Subcutaneous adipose tissue (tissue), 4 donors: ENCODE results near the gene ZNF396. TPM values are rescaled to one million over a fixed set of nuclear protein-coding genes. Genes with fewer than 3 reads are reported as not detected.

Source experiments
- CTCF ChIP-seq: fragments of 450-650 bp; IDR thresholded peaks from one replicate; pipeline ENCODE4 v1.5.1; 2016; ENCODE audit warnings: low read depth, mild to moderate bottlenecking, control low read depth, antibody characterized with exemption, moderate library complexity
- total RNA-seq, 4 donors: library from RNA; depleted of rRNA; stranded (reverse); fragments of >200 nt; gene quantifications; one replicate each; pipeline ENCODE4 v1.1.0, GENCODE V29; 2016

ZNF396 gene
- total RNA-seq, 4 donors from 2014 or later = 1.5 to 4.2 (median 2.5) TPM

- no peak for TF ChIP-seq CTCF
Observed at GRCh38 chr18:35369126-35369525, 8.0 kb downstream of the ZNF396 start.

GRCh38 chr18:35368595-35368994 lies 8.5 kb downstream of the ZNF396 start:
- TF ChIP-seq CTCF = no peak

- no peak for TF ChIP-seq CTCF
Observed at GRCh38 chr18:35362531-35362930, 14.6 kb downstream of the ZNF396 start.

- no peak for TF ChIP-seq CTCF
Observed at GRCh38 chr18:35361570-35362321, 15.4 kb downstream of the ZNF396 start.

- TF ChIP-seq CTCF = no peak
Observed at GRCh38 chr18:35355140-35355618, 22.0 kb downstream of the ZNF396 start.

- no peak for TF ChIP-seq CTCF
Observed at GRCh38 chr18:35352778-35353177, 24.4 kb downstream of the ZNF396 start.

- no peak for TF ChIP-seq CTCF
Observed at GRCh38 chr18:35352283-35352682, 24.9 kb downstream of the ZNF396 start.
